ENCODE results near the gene DRC3. TPM values are rescaled to one million over a fixed set of nuclear protein-coding genes. Genes with fewer than 3 reads are reported as not detected.
A peak's percentile ranks its signal among the peaks of the same experiment; 100 is the strongest.

DRC3 gene
- total and polyA plus RNA-seq, 8 donors, result 2.1 to 19.3 (median 2.9) TPM

GRCh38 chr17:18011286-18011685, 38.6 kb downstream of the DRC3 start:
- WGBS, 2 donors, result 94 to 97% methylated on average over 5 of the region's 5 CpGs
- H3K27me3 ChIP-seq, result no peaks in the 10 kb centered on the region
- ATAC-seq (no peak), DNase-seq (no peak), FAIRE-seq (no peak)
- no peak overlapping the region for H3K4me3 ChIP-seq
- no peaks in the 10 kb centered on the region for H3K9me3 ChIP-seq
- no peaks in the 10 kb centered on the region for H3K4me1 ChIP-seq
- H3K27ac ChIP-seq, result no peak overlapping the region
- no peak for TF ChIP-seq CTCF (IDR thresholded peaks at IDR 0.05)
- H3K36me3 ChIP-seq, result no peaks in the 10 kb centered on the region
- intact Hi-C loops (cut with DNase I), result no loop called here

- WGBS, 2 donors, result 94 to 96% methylated on average over 6 of the region's 6 CpGs
- no peak for ATAC-seq
These were observed 41.3 kb downstream of the DRC3 start for GRCh38 chr17:18014006-18014405.

GRCh38 chr17:18015593-18015992, 42.9 kb downstream of the DRC3 start:
- H3K4me1 ChIP-seq, result peaks cover 8 to 9% (median 8%) of the 10 kb centered on the region in 3 donors
- intact Hi-C loops (cut with DNase I), result no loop called here
- ATAC-seq (no peak), DNase-seq (no peak), FAIRE-seq (no peak)
- WGBS, 2 donors, result 95 to 96% methylated on average over 5 of the region's 5 CpGs
- no peak overlapping the region for H3K4me3 ChIP-seq
- no peaks in the 10 kb centered on the region for H3K27me3 ChIP-seq
- no peaks in the 10 kb centered on the region for H3K9me3 ChIP-seq
- H3K36me3 ChIP-seq, result no peaks in the 10 kb centered on the region
- no peak for TF ChIP-seq CTCF (IDR thresholded peaks at IDR 0.05)
- no peak overlapping the region for H3K27ac ChIP-seq

More at GRCh38 chr17:18014006-18014405, 41.3 kb downstream of the DRC3 start:
- no peak overlapping the region for H3K27ac ChIP-seq
- H3K4me1 ChIP-seq, result peaks cover 8 to 9% (median 8%) of the 10 kb centered on the region in 3 donors
- intact Hi-C loops (cut with DNase I), result no loop called here
- no peaks in the 10 kb centered on the region for H3K9me3 ChIP-seq
- H3K4me3 ChIP-seq, result no peak overlapping the region
- no peak for TF ChIP-seq CTCF (IDR thresholded peaks at IDR 0.05)
- H3K27me3 ChIP-seq, result no peaks in the 10 kb centered on the region
- H3K36me3 ChIP-seq, result no peaks in the 10 kb centered on the region
- no peak for DNase-seq
- no peak for FAIRE-seq

- 94 to 97% methylated on average over 12 of the region's 12 CpGs for WGBS, 2 donors
- H3K4me1 ChIP-seq, result peaks cover 8 to 9% (median 8%) of the 10 kb centered on the region in 3 donors
- TF ChIP-seq CTCF (IDR thresholded peaks at IDR 0.05), result no peak
- H3K36me3 ChIP-seq, result no peaks in the 10 kb centered on the region
- ATAC-seq, result no peak
- intact Hi-C loops (cut with DNase I), result no loop called here
- FAIRE-seq, result no peak
- H3K27me3 ChIP-seq, result no peaks in the 10 kb centered on the region
- no peak overlapping the region for H3K27ac ChIP-seq
- no peaks in the 10 kb centered on the region for H3K9me3 ChIP-seq
- DNase-seq, result no peak
- H3K4me3 ChIP-seq, result no peak overlapping the region
These were observed 43.8 kb downstream of the DRC3 start for GRCh38 chr17:18016426-18016825.

- peak; percentile 38 to 59 (median 47) for ATAC-seq
- 32 to 44% methylated on average over 3 of the region's 3 CpGs for WGBS, 2 donors
- intact Hi-C loops (cut with DNase I), result no loop called here
These were observed 45.3 kb downstream of the DRC3 start for GRCh38 chr17:18017958-18018357.

More at GRCh38 chr17:18017958-18018357, 45.3 kb downstream of the DRC3 start:
- Histone ChIP-seq H3K9me3 (no peaks in the 10 kb centered on the region), H3K36me3 (no peaks in the 10 kb centered on the region), H3K4me3 (no peak overlapping the region), H3K27me3 (no peaks in the 10 kb centered on the region), H3K4me1 (peaks cover 8 to 9% (median 8%) of the 10 kb centered on the region in 3 donors), H3K27ac (no peak overlapping the region)
- DNase-seq (no peak), FAIRE-seq (no peak)
- TF ChIP-seq CTCF (IDR thresholded peaks at IDR 0.05), result no peak
